ENCODE data around the gene FAM180B.

FAM180B gene

DNA sequence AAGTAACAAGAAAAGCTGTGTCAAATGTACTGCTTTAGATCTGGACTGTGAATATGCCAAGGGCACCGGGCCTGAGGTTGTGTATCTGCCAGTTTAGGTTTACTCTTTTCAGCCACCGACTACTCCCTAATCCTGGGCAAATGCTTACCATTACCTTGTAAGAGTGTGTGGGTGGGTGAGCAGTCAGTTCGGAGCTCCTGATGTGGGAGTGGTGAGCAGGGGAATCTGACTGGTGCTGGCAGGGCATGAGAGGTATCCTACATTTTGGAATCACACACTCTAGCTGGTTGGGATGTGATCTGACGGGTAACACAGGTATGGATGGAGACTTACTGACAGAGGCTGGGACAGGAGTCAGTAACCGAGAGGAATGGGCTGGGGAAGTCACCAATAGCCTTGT is 2.6 kb upstream of the FAM180B start:
- Histone ChIP-seq H3K9ac (ENCODE audit: low read depth in 1 of 2, low read length in 2 of 2) (no peak overlapping the region), H3K4me3 (ENCODE audit: low read depth in 1 of 2, low read length in 2 of 2) (no peak overlapping the region), H3K27me3 (ENCODE audit: control insufficient read depth in 1 of 2, insufficient read depth in 2 of 2, low read length in 2 of 2) (no peaks in the 10 kb centered on the region), H3K4me1 (ENCODE audit: control insufficient read depth in 1 of 2, insufficient read depth in 2 of 2, low read length in 2 of 2) (peaks cover 13 to 19% of the 10 kb centered on the region in 2 donors), H3K36me3 (ENCODE audit: control insufficient read depth in 1 of 2, insufficient read depth in 2 of 2, low read length in 2 of 2) (peaks cover 28 to 50% of the 10 kb centered on the region in 2 donors), H3K9me3 (ENCODE audit: control insufficient read depth in 1 of 2, low read length in 2 of 2) (no peaks in the 10 kb centered on the region), H3K27ac (ENCODE audit: low read depth, low read length) (no peak overlapping the region)

DNA sequence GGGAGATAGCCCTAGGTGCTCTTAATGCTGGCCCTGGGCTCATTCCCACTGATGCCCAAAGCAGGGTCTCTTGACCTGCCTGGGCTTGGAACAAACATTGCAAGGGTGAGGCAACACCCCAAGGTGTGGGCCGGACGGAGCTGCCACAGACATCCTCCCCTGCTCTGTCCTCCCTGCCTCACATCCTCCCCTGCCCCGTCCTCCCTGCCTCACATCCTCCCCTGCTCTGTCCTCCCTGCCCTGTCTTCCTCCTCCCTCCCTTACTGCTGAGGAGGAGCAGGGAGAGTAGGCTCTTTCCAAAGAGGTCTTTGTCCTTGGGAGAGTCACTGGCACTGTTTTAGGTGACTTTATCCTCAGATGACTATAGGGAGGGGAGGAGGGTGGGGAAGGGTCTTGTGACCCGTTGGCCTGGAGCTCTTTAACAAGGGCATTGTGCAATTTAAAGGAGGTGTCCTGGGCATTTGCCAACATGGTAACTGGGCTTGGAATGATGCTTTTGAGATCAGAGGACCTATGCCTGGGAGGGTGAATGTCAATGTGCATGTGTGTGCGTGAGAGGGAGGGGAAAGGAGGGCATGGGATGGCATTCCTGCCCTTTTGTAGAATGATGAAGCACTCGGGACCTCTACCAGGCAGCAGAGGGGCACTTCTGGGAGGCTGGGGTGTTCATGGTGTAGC is 700 bp downstream of the FAM180B start:
- Histone ChIP-seq H3K4me1 (ENCODE audit: control insufficient read depth in 1 of 2, insufficient read depth in 2 of 2, low read length in 2 of 2) (peaks cover 0 to 3% of the 10 kb centered on the region in 2 donors), H3K27ac (ENCODE audit: low read depth, low read length) (no peak overlapping the region)

DNA sequence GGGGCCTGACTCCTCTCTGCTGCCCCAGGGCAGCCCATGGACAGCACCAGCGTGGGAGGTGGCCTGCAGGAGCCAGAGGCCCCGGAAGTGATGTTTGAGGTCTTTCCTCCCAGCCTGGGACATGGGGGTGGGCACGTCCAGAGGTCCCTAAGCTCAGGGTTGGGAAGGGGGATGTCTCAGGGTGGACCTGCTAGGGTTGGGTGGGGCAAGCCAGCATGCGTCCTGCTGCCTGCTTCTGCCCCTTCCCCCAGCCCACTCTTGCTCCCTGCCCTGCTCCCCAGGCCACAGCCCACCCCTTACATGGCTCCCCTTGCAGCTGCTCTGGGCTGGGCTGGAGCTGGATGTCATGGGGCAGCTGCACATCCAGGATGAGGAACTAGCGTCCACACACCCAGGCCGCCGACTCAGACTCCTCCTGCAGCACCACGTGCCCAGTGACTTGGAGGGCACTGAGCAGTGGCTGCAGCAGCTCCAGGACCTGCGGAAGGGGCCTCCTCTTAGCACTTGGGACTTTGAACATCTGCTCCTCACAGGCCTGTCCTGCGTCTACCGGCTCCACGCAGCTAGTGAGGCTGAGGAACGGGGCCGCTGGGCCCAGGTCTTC is 1.3 kb downstream of the FAM180B start:
- H3K4me3 ChIP-seq (ENCODE audit: low read depth in 1 of 2, low read length in 2 of 2), result no peak overlapping the region
- H3K36me3 ChIP-seq (ENCODE audit: control insufficient read depth in 1 of 2, insufficient read depth in 2 of 2, low read length in 2 of 2), result peaks cover 13 to 22% of the 10 kb centered on the region in 2 donors
- peaks cover 6 to 10% of the 10 kb centered on the region in 2 donors for H3K27me3 ChIP-seq (ENCODE audit: control insufficient read depth in 1 of 2, insufficient read depth in 2 of 2, low read length in 2 of 2)
- H3K4me1 ChIP-seq (ENCODE audit: control insufficient read depth in 1 of 2, insufficient read depth in 2 of 2, low read length in 2 of 2), result peaks cover 0 to 3% of the 10 kb centered on the region in 2 donors
- no peaks in the 10 kb centered on the region for H3K9me3 ChIP-seq (ENCODE audit: control insufficient read depth in 1 of 2, low read length in 2 of 2)
- no peak overlapping the region for H3K9ac ChIP-seq (ENCODE audit: low read depth in 1 of 2, low read length in 2 of 2)
- no peak overlapping the region for H3K27ac ChIP-seq (ENCODE audit: low read depth, low read length)

More for the DNA sequence above, 700 bp downstream of the FAM180B start:
- Histone ChIP-seq H3K9ac (ENCODE audit: low read depth in 1 of 2, low read length in 2 of 2) (no peak overlapping the region), H3K9me3 (ENCODE audit: control insufficient read depth in 1 of 2, low read length in 2 of 2) (no peaks in the 10 kb centered on the region), H3K27me3 (ENCODE audit: control insufficient read depth in 1 of 2, insufficient read depth in 2 of 2, low read length in 2 of 2) (peaks cover 3% of the 10 kb centered on the region in 2 donors), H3K4me3 (ENCODE audit: low read depth in 1 of 2, low read length in 2 of 2) (no peak overlapping the region), H3K36me3 (ENCODE audit: control insufficient read depth in 1 of 2, insufficient read depth in 2 of 2, low read length in 2 of 2) (peaks cover 19 to 29% of the 10 kb centered on the region in 2 donors)

DNA sequence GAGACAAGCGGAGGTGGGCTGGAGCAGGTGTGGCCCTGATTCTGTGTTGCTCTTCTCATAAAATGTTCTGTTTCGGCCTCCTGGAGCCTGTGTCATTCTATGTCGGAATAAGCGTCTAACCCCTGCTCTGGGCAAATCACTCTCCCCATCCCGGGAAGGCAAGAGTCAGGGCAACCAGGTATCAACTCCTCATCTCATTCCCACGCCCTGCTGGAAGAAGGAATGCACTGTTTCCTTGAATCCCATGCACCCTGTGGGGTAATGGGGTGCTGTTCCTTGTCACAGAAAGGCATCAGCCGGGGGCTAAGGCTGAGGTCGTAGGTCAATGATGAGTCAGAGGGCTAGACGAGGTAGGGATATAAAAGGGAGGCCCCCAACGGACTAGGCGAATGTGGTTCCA is 2.6 kb downstream of the FAM180B start:
- Histone ChIP-seq H3K9ac (ENCODE audit: low read depth in 1 of 2, low read length in 2 of 2) (no peak overlapping the region), H3K9me3 (ENCODE audit: control insufficient read depth in 1 of 2, low read length in 2 of 2) (no peaks in the 10 kb centered on the region), H3K27me3 (ENCODE audit: control insufficient read depth in 1 of 2, insufficient read depth in 2 of 2, low read length in 2 of 2) (peaks cover 19 to 23% of the 10 kb centered on the region in 2 donors), H3K27ac (ENCODE audit: low read depth, low read length) (no peak overlapping the region), H3K4me3 (ENCODE audit: low read depth in 1 of 2, low read length in 2 of 2) (no peak overlapping the region), H3K4me1 (ENCODE audit: control insufficient read depth in 1 of 2, insufficient read depth in 2 of 2, low read length in 2 of 2) (peaks cover 4 to 6% of the 10 kb centered on the region in 2 donors), H3K36me3 (ENCODE audit: control insufficient read depth in 1 of 2, insufficient read depth in 2 of 2, low read length in 2 of 2) (peaks cover 3 to 9% of the 10 kb centered on the region in 2 donors)

DNA sequence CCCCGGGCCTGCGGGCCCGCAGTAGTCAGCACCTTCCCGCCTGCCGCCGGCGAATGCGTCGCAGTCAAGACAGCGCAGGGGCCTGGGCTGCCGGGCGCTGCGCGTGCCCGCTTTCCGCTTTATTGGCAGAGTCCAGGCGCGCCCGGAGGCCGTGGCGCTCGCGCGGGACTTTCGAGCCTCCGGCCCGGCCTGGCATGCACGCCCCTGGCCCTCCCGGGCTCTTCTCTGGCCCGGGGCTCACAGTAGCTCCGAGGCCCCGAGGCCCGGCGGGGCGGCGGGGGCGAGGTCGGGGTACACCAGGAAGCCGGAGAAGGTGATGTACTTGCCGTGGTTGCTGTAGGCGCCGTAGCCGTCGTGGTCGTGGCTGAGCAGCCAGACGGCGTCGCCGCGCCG is 3.1 kb downstream of the FAM180B start:
- H3K4me3 ChIP-seq (ENCODE audit: low read depth in 1 of 2, low read length in 2 of 2), result no peak overlapping the region
- H3K27me3 ChIP-seq (ENCODE audit: control insufficient read depth in 1 of 2, insufficient read depth in 2 of 2, low read length in 2 of 2), result peaks cover 23 to 27% of the 10 kb centered on the region in 2 donors
- H3K27ac ChIP-seq (ENCODE audit: low read depth, low read length), result no peak overlapping the region
- H3K4me1 ChIP-seq (ENCODE audit: control insufficient read depth in 1 of 2, insufficient read depth in 2 of 2, low read length in 2 of 2), result peaks cover 4 to 6% of the 10 kb centered on the region in 2 donors
- H3K9ac ChIP-seq (ENCODE audit: low read depth in 1 of 2, low read length in 2 of 2), result no peak overlapping the region
- peaks cover 0 to 5% of the 10 kb centered on the region in 2 donors for H3K36me3 ChIP-seq (ENCODE audit: control insufficient read depth in 1 of 2, insufficient read depth in 2 of 2, low read length in 2 of 2)
- no peaks in the 10 kb centered on the region for H3K9me3 ChIP-seq (ENCODE audit: control insufficient read depth in 1 of 2, low read length in 2 of 2)

DNA sequence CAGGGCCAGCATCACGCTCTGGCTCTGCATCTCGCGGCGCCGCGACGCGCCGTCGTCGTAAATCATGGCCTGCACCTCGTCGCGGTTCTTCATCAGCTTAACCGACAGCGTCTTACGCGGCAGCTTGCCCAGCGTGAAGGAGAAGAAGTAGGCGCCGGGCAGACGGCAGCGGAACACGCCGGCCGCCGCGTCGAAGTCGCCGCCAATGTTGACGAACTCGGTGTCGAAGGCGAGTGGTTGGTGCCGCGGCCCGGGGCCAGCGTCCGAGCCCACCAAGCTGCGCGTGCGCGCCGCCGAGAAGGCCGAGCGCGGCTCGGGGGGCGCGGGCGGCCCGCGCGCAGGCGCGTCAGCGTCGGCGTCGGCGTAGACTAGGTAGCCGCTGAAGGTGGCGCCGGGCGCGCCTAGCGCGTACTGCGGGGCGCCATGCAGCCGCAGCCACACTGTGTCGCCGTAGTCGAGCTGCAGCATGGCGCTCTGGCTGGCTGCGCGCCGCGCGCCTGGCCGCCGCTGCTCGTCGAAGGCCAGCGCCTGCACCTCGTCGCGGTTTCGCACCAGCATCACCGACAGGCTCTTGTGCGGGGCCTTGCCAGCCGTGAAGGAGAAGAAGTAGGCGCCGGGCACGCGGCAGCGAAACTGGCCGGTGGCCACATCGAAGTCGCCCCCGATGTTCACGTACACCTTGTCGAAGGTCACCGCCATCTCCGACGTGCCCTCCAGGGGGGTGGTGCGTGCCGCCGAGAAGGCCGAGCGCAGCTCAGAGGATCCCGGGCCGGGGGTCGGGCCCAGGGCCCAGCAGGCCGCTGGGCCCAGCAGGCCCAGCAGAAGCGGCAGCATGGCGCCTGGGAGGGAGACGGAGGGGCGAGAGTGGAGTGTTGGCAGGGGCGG is 3.7 kb downstream of the FAM180B start:
- Histone ChIP-seq H3K4me1 (ENCODE audit: control insufficient read depth in 1 of 2, insufficient read depth in 2 of 2, low read length in 2 of 2) (peaks cover 4 to 6% of the 10 kb centered on the region in 2 donors), H3K9me3 (ENCODE audit: control insufficient read depth in 1 of 2, low read length in 2 of 2) (no peaks in the 10 kb centered on the region), H3K36me3 (ENCODE audit: control insufficient read depth in 1 of 2, insufficient read depth in 2 of 2, low read length in 2 of 2) (no peaks in the 10 kb centered on the region), H3K4me3 (ENCODE audit: low read depth in 1 of 2, low read length in 2 of 2) (no peak overlapping the region), H3K27me3 (ENCODE audit: control insufficient read depth in 1 of 2, insufficient read depth in 2 of 2, low read length in 2 of 2) (peaks cover 29 to 34% of the 10 kb centered on the region in 2 donors), H3K9ac (ENCODE audit: low read depth in 1 of 2, low read length in 2 of 2) (no peak overlapping the region), H3K27ac (ENCODE audit: low read depth, low read length) (no peak overlapping the region)

DNA sequence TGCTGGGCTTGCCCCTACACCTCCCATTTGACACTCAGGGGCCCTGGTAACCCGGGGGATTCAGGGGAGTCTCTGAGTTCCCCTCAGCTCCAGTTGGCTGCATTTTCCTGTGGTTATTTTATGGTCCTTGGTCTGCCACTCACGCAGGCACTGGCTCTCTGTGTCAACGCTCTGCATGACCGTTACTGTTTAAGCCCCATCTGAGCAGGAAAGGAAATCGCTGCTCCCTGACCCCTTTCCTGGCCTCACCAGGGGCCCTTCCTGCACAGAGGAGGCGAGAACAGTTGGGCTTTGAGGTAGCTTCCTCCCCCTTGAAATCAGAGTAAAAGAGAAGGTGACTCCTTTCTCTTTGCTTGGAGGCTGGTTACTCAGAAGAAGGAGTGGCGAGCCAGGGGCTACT is 5.3 kb downstream of the FAM180B start:
- Histone ChIP-seq H3K4me1 (ENCODE audit: control insufficient read depth in 1 of 2, insufficient read depth in 2 of 2, low read length in 2 of 2) (peaks cover 4 to 6% of the 10 kb centered on the region in 2 donors), H3K27me3 (ENCODE audit: control insufficient read depth in 1 of 2, insufficient read depth in 2 of 2, low read length in 2 of 2) (peaks cover 29 to 42% of the 10 kb centered on the region in 2 donors), H3K27ac (ENCODE audit: low read depth, low read length) (no peak overlapping the region), H3K9ac (ENCODE audit: low read depth in 1 of 2, low read length in 2 of 2) (no peak overlapping the region), H3K4me3 (ENCODE audit: low read depth in 1 of 2, low read length in 2 of 2) (no peak overlapping the region), H3K9me3 (ENCODE audit: control insufficient read depth in 1 of 2, low read length in 2 of 2) (no peaks in the 10 kb centered on the region), H3K36me3 (ENCODE audit: control insufficient read depth in 1 of 2, insufficient read depth in 2 of 2, low read length in 2 of 2) (no peaks in the 10 kb centered on the region)

DNA sequence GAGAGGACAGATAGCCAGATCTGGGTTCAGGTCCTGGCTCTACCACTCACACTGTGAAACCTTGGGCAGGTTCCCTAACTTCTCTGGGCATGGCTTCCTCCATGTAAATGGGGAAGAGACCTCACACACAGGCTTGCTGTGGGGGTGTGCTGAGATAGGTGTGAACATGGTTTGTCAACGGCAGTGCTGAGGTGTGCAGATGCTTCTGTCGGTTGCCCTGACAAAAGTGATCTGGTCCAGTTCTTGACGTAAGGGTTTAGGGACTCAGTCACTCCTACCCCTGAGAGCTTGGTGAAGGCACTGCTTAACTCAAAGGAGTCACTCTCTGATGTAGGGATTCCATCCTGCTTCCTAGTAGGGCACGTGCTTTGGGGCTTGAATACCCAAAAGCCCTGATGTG is 5.8 kb downstream of the FAM180B start:
- no peak overlapping the region for H3K9ac ChIP-seq (ENCODE audit: low read depth in 1 of 2, low read length in 2 of 2)

DNA sequence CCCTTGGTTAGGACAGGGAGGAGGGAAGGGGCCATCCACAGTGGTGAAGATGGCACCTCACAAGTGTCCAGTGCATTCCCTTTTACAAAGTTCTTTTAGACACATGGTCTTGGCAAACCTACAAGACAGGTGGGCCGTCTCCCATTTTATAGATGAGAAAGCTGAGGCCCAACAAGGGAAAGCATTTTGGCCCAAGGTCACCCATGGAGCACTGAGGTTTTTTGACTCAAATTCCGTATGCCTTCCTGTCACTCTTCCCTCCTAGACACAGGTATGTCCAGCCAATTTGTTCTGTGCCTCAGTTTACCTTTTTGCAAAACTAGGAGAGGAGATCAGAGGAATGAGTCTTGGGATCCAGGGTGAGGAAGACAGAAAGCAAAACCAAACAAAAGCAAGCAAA is 6.5 kb downstream of the FAM180B start:
- H3K27ac ChIP-seq (ENCODE audit: low read depth, low read length), result no peak overlapping the region
- peaks cover 29 to 42% of the 10 kb centered on the region in 2 donors for H3K27me3 ChIP-seq (ENCODE audit: control insufficient read depth in 1 of 2, insufficient read depth in 2 of 2, low read length in 2 of 2)
- no peak overlapping the region for H3K9ac ChIP-seq (ENCODE audit: low read depth in 1 of 2, low read length in 2 of 2)
- peaks cover 4 to 6% of the 10 kb centered on the region in 2 donors for H3K4me1 ChIP-seq (ENCODE audit: control insufficient read depth in 1 of 2, insufficient read depth in 2 of 2, low read length in 2 of 2)
- H3K9me3 ChIP-seq (ENCODE audit: control insufficient read depth in 1 of 2, low read length in 2 of 2), result no peaks in the 10 kb centered on the region
- H3K36me3 ChIP-seq (ENCODE audit: control insufficient read depth in 1 of 2, insufficient read depth in 2 of 2, low read length in 2 of 2), result no peaks in the 10 kb centered on the region
- H3K4me3 ChIP-seq (ENCODE audit: low read depth in 1 of 2, low read length in 2 of 2), result no peak overlapping the region

More for the DNA sequence above, 5.8 kb downstream of the FAM180B start:
- Histone ChIP-seq H3K36me3 (ENCODE audit: control insufficient read depth in 1 of 2, insufficient read depth in 2 of 2, low read length in 2 of 2) (no peaks in the 10 kb centered on the region), H3K9me3 (ENCODE audit: control insufficient read depth in 1 of 2, low read length in 2 of 2) (no peaks in the 10 kb centered on the region), H3K27ac (ENCODE audit: low read depth, low read length) (no peak overlapping the region), H3K4me3 (ENCODE audit: low read depth in 1 of 2, low read length in 2 of 2) (no peak overlapping the region), H3K27me3 (ENCODE audit: control insufficient read depth in 1 of 2, insufficient read depth in 2 of 2, low read length in 2 of 2) (peaks cover 29 to 42% of the 10 kb centered on the region in 2 donors), H3K4me1 (ENCODE audit: control insufficient read depth in 1 of 2, insufficient read depth in 2 of 2, low read length in 2 of 2) (peaks cover 4 to 6% of the 10 kb centered on the region in 2 donors)

DNA sequence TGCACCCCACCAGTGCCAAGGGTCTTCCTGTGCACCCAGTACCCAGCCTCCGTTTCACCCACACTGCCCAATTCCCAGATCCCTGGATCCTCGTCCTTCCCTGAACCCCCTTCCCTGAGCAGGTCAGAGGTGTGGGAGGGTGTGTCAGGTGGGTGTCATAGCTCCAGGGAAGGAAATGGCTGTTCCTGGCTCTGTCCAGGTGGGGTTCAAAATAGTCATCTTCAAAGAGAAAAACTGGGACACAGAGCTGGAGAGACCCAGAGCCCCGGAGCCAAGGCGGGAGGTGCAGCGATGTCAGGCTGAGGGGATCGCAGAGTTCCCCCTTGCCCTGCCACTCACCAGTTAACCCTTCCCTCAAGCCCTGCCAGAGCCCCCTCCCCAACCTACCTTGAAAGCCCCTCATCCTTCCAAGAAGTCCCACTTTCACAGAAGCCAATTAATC is 7.0 kb downstream of the FAM180B start:
- Histone ChIP-seq H3K27me3 (ENCODE audit: control insufficient read depth in 1 of 2, insufficient read depth in 2 of 2, low read length in 2 of 2) (peaks cover 29 to 42% of the 10 kb centered on the region in 2 donors), H3K9me3 (ENCODE audit: control insufficient read depth in 1 of 2, low read length in 2 of 2) (no peaks in the 10 kb centered on the region), H3K27ac (ENCODE audit: low read depth, low read length) (no peak overlapping the region), H3K36me3 (ENCODE audit: control insufficient read depth in 1 of 2, insufficient read depth in 2 of 2, low read length in 2 of 2) (no peaks in the 10 kb centered on the region), H3K9ac (ENCODE audit: low read depth in 1 of 2, low read length in 2 of 2) (no peak overlapping the region), H3K4me3 (ENCODE audit: low read depth in 1 of 2, low read length in 2 of 2) (peak overlapping the region in 1 of 2 donors; percentile 40), H3K4me1 (ENCODE audit: control insufficient read depth in 1 of 2, insufficient read depth in 2 of 2, low read length in 2 of 2) (peaks cover 3 to 4% of the 10 kb centered on the region in 2 donors)

Data from duodenal mucosa (tissue), 2 donors.